ENCODE data around the gene TPRA1.

DNA sequence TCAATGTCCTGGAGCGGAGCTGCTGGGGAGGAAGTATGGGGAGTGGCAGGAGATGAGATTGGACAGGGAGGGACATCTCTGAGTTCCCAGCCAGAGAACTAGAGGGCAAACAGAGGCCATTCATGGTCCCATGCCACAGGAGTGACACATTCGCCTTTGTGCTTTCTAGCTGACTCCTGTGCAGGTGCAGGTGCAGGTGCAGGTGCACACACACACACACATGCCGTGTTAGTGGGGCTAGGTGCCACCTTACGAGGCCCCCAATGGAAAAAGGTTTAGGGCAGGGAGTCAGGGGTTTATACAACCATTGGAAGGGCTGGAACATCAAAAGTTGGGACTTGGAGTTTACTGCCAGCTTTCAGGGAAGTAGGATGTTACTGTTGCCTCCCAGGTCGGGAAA, 52.0 kb downstream of the TPRA1 start:
- TF ChIP-seq, protein P1, sequence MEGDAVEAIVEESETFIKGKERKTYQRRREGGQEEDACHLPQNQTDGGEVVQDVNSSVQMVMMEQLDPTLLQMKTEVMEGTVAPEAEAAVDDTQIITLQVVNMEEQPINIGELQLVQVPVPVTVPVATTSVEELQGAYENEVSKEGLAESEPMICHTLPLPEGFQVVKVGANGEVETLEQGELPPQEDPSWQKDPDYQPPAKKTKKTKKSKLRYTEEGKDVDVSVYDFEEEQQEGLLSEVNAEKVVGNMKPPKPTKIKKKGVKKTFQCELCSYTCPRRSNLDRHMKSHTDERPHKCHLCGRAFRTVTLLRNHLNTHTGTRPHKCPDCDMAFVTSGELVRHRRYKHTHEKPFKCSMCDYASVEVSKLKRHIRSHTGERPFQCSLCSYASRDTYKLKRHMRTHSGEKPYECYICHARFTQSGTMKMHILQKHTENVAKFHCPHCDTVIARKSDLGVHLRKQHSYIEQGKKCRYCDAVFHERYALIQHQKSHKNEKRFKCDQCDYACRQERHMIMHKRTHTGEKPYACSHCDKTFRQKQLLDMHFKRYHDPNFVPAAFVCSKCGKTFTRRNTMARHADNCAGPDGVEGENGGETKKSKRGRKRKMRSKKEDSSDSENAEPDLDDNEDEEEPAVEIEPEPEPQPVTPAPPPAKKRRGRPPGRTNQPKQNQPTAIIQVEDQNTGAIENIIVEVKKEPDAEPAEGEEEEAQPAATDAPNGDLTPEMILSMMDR (IDR thresholded peaks at IDR 0.05; ENCODE audit: borderline replicate concordance, extremely low read depth, low read length, poor library complexity, severe bottlenecking), result no peak
- TF ChIP-seq EZH2 (IDR thresholded peaks at IDR 0.05; ENCODE audit: borderline replicate concordance, low read depth, low read length, severe bottlenecking), result no peak
